DND-41 (cell line): ENCODE measurements around the gene SLC22A7.

Source experiments
- EZH2 ChIP-seq: IDR thresholded peaks from 3 replicates; pipeline ENCODE4 v1.6.1; 2012; ENCODE audit warnings: borderline replicate concordance, low read depth, mild to moderate bottlenecking, moderate library complexity, low read length, inconsistent platforms; ENCODE audit not compliant: severe bottlenecking
- TF ChIP-seq, protein P1 (sequence below): IDR thresholded peaks from 2 replicates; pipeline ENCODE4 v1.5.1; 2012; ENCODE audit warnings: borderline replicate concordance, low read length, moderate library complexity, mild to moderate bottlenecking; ENCODE audit not compliant: poor library complexity, severe bottlenecking; ENCODE audit errors: extremely low read depth

DNA sequence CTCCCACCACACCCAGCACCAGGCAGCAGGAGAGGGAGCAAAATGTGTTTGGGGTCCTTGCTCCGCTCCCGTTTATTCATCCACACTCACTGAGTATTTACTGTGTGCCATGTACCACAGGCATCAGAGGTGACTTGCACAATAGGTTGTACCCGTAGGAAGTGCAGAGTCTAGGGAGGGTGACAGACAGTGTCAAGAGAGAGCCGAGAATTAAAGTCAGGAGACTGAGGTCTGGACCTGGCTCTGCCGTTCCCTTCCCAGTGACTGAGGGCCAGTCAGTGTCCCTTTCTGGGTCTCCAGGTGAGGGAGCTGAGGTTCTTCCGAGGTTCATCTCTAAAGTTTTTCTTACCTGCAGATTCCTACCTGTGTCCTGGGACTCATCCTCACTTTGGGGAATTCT is 32.5 kb upstream of the SLC22A7 start:
- TF ChIP-seq, protein P1, sequence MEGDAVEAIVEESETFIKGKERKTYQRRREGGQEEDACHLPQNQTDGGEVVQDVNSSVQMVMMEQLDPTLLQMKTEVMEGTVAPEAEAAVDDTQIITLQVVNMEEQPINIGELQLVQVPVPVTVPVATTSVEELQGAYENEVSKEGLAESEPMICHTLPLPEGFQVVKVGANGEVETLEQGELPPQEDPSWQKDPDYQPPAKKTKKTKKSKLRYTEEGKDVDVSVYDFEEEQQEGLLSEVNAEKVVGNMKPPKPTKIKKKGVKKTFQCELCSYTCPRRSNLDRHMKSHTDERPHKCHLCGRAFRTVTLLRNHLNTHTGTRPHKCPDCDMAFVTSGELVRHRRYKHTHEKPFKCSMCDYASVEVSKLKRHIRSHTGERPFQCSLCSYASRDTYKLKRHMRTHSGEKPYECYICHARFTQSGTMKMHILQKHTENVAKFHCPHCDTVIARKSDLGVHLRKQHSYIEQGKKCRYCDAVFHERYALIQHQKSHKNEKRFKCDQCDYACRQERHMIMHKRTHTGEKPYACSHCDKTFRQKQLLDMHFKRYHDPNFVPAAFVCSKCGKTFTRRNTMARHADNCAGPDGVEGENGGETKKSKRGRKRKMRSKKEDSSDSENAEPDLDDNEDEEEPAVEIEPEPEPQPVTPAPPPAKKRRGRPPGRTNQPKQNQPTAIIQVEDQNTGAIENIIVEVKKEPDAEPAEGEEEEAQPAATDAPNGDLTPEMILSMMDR = no peak
- no peak for TF ChIP-seq EZH2
